Endothelial cell of umbilical vein (primary cell): ENCODE data around the gene OR51A2. TPM values are rescaled to one million over a fixed set of nuclear protein-coding genes. Genes with fewer than 3 reads are reported as not detected.

ENCODE experiments used
- BruUV-seq: library from RNA; stranded (reverse); fragments of 400-500 nt; replicated peaks from 2 replicates; lab custom pipeline; 2021; lab: Mats Ljungman, UMichigan
- CTCF ChIA-PET: fragments of 300-600, 350-600 bp; sonication (Branson Sonifier 250); formaldehyde crosslinking; loops from one replicate; lab custom pipeline; 2021; ENCODE audit warnings: antibody characterized with exemption, inconsistent platforms; lab: Charles Lee
- POLR2A ChIA-PET: fragments of 300-600, 350-600 bp; sonication (Branson Sonifier 250); formaldehyde crosslinking; loops from one replicate; lab custom pipeline; 2021; ENCODE audit warnings: antibody characterized with exemption, inconsistent platforms; lab: Charles Lee
- DNase-seq: peaks from one replicate; pipeline ENCODE4 v3.0.0-alpha.2; 2011; ENCODE audit warnings: low read depth, low spot score
- FAIRE-seq: peaks from 2 replicates; lab custom pipeline; 2011; peaks lifted over from hg19 to GRCh38; lab: Jason Lieb, UNC
- H2AFZ ChIP-seq: 2 replicates; pipeline ENCODE4 v1.6.0; 2012; ENCODE audit warnings: low read depth, low read length, control low read depth, inconsistent platforms
- H3K27ac ChIP-seq: 2 replicates; pipeline ENCODE4 v1.5.1; 2011; ENCODE audit warnings: low read depth, mild to moderate bottlenecking, control low read depth, low read length, moderate library complexity; ENCODE audit not compliant: insufficient read depth
- H3K27me3 ChIP-seq, 2 experiments: 2 replicates each; pipeline versions ENCODE4 v1.6.0 to v1.6.1; 2011; ENCODE audit warnings: low read length in 2 of 2, mixed read lengths in 1 of 2; ENCODE audit not compliant: control insufficient read depth in 2 of 2, insufficient read depth in 2 of 2
- H3K36me3 ChIP-seq, 2 experiments: 2 replicates in 1 of 2; 3 replicates in 1 of 2; pipeline ENCODE4 v1.5.1; 2011; ENCODE audit warnings: low read length in 2 of 2, mild to moderate bottlenecking in 1 of 2, moderate library complexity in 1 of 2; ENCODE audit not compliant: control insufficient read depth in 2 of 2, insufficient read depth in 2 of 2; ENCODE audit errors: extremely low read depth in 1 of 2
- H3K4me1 ChIP-seq: 3 replicates; pipeline ENCODE4 v1.5.1; 2011; ENCODE audit warnings: mild to moderate bottlenecking, low read length; ENCODE audit not compliant: control insufficient read depth, insufficient read depth; ENCODE audit errors: extremely low read depth
- H3K4me2 ChIP-seq: 2 replicates; pipeline ENCODE4 v1.6.1; 2011; ENCODE audit warnings: low read length, control low read depth, mixed read lengths; ENCODE audit not compliant: insufficient read depth
- H3K4me3 ChIP-seq, 3 experiments: fragments of 200-600 bp in 1 of 3; sonication (generic), shearing (Covaris generic) in 1 of 3; replicated peaks in 1 of 3; 2 replicates each; pipeline ENCODE4 v1.5.1; 2011 to 2016; ENCODE audit warnings: control low read depth in 3 of 3, low read length in 3 of 3, mild to moderate bottlenecking in 2 of 3, inconsistent platforms in 1 of 3, low read depth in 1 of 3, moderate library complexity in 1 of 3; ENCODE audit not compliant: insufficient read depth in 1 of 3
- H3K79me2 ChIP-seq: 2 replicates; pipeline ENCODE4 v1.6.0; 2012; ENCODE audit warnings: low read length, inconsistent platforms; ENCODE audit not compliant: control insufficient read depth, insufficient read depth
- H3K9ac ChIP-seq: replicated peaks from 2 replicates; pipeline ENCODE3; 2011; ENCODE audit warnings: low read length, control low read depth; ENCODE audit not compliant: insufficient read depth; ENCODE audit errors: extremely low read depth
- H3K9me1 ChIP-seq: replicated peaks from 3 replicates; pipeline ENCODE4 v1.6.0; 2011; ENCODE audit warnings: mild to moderate bottlenecking, low read length; ENCODE audit not compliant: control insufficient read depth, insufficient read depth; ENCODE audit errors: extremely low read depth
- H3K9me3 ChIP-seq: replicated peaks from 2 replicates; pipeline ENCODE4 v1.5.1; 2012; ENCODE audit warnings: low read length, inconsistent platforms; ENCODE audit not compliant: control insufficient read depth, insufficient read depth
- H4K20me1 ChIP-seq: replicated peaks from 2 replicates; pipeline ENCODE3; 2011; ENCODE audit warnings: mild to moderate bottlenecking, low read length; ENCODE audit not compliant: control insufficient read depth, insufficient read depth; ENCODE audit errors: extremely low read depth
- EZH2 ChIP-seq: IDR thresholded peaks from 2 replicates; pipeline ENCODE4 v1.6.1; 2012; ENCODE audit warnings: borderline replicate concordance, low read depth, mild to moderate bottlenecking, moderate library complexity, low read length, inconsistent platforms; ENCODE audit not compliant: severe bottlenecking
- FOS ChIP-seq: IDR thresholded peaks from 2 replicates; pipeline ENCODE4 v1.6.1; 2011; ENCODE audit warnings: mild to moderate bottlenecking, low read length, moderate library complexity, borderline replicate concordance; ENCODE audit not compliant: insufficient read depth
- GATA2 ChIP-seq: IDR thresholded peaks from 2 replicates; pipeline ENCODE4 v1.7.0; 2011; ENCODE audit warnings: low read depth, mild to moderate bottlenecking, moderate library complexity, mixed read lengths, low read length; ENCODE audit not compliant: insufficient read length, insufficient read depth
- JUN ChIP-seq: IDR thresholded peaks from 2 replicates; pipeline ENCODE4 v1.6.1; 2011; ENCODE audit warnings: borderline replicate concordance, low read depth; ENCODE audit not compliant: insufficient read length, insufficient read depth
- MYC ChIP-seq: IDR thresholded peaks from one replicate; pipeline ENCODE4 v1.6.1; 2011; ENCODE audit warnings: mild to moderate bottlenecking, low read depth, low read length
- POLR2A ChIP-seq: IDR thresholded peaks from 2 replicates; pipeline ENCODE4 v1.6.1; 2012; ENCODE audit warnings: low read depth, mild to moderate bottlenecking, control low read depth, low read length
- POLR2AphosphoS5 ChIP-seq: IDR thresholded peaks from 2 replicates; pipeline ENCODE4 v1.6.1; 2012; ENCODE audit warnings: low read depth, mild to moderate bottlenecking, control low read depth, low read length, moderate library complexity; ENCODE audit not compliant: insufficient read depth
- dilution Hi-C: fragments of 300-500 bp; cut with MboI; formaldehyde crosslinking; loops from one replicate; pipeline ENCODE4 v1.15.0; 2019; ENCODE audit warnings: low sequenced_read_pairs; ENCODE audit not compliant: extremely low pct_ligation_motif_present
- intact Hi-C: fragments of 100-400 bp; cut with micrococcal nuclease; formaldehyde crosslinking; loops from one replicate; pipeline ENCODE4 v1.10.0; 2022
- polyA plus RNA-seq, 4 experiments: library from polyadenylated mRNA; depleted of rRNA in 3 of 4; stranded (reverse) in 3 of 4; unstranded in 1 of 4; fragments of >200 nt; gene quantifications; 2 replicates each; pipeline versions ENCODE4 v1.2.1 to v1.2.3, GENCODE V29; 2011 to 2012; ENCODE audit warnings: missing spikeins in 1 of 4
- total RNA-seq: library from RNA; stranded (reverse); gene quantifications from 2 replicates; pipeline ENCODE4 v1.2.3, GENCODE V29; 2021
- TF ChIP-seq, protein P1 (sequence below): IDR thresholded peaks from 2 replicates; pipeline ENCODE4 v1.6.1; 2011; ENCODE audit not compliant: insufficient read depth, insufficient read length
- TF ChIP-seq, protein P2 (sequence below), 2 donors: IDR thresholded peaks; 1 replicate in 1 of 2; 2 replicates in 1 of 2; pipeline ENCODE4 v1.5.1; 2011; ENCODE audit warnings: low read length in 2 of 2, mild to moderate bottlenecking in 2 of 2, moderate library complexity in 2 of 2, control low read depth in 1 of 2, inconsistent platforms in 1 of 2, low read depth in 1 of 2; ENCODE audit not compliant: insufficient read depth in 1 of 2; ENCODE audit errors: extremely low read depth in 1 of 2

Gene OR51A2
- total and polyA plus RNA-seq, 2 donors (not counting 3 experiments of a cell fraction or from before 2014, with no cell fraction given) = not detected

DNA sequence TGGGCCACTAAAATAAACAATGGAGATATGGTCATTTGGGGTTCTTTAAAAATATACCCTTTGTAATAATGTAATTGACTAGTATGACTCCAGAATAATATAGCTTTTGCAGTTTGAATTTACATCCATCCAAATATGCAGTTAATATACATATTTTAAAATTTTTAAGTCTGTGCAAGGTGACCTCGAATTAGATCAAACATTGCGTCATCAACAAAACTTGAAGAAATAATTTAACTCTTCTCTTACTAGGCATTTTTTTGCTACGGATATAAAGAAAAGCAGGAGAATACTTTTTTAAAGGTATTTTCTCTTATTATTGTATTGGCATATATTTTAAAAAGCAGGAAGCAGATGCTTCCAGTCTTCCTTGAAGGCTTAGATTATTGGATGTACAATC lies 18.8 kb downstream of the OR51A2 start:
- CTCF ChIA-PET = no interaction called here
- no TSS peak for BruUV-seq
- Histone ChIP-seq H3K4me1 (no peaks in the 10 kb centered on the region), H4K20me1 (no peaks in the 10 kb centered on the region), H3K27ac (no peak overlapping the region), H3K9ac (no peak overlapping the region), H3K4me3 (no peak overlapping the region), H3K27me3 (no peaks in the 10 kb centered on the region), H3K9me3 (peaks cover 2% of the 10 kb centered on the region), H3K9me1 (no peaks in the 10 kb centered on the region), H3K36me3 (no peaks in the 10 kb centered on the region), H2AFZ (no peak overlapping the region), H3K4me2 (no peak overlapping the region), H3K79me2 (no peaks in the 10 kb centered on the region)
- intact Hi-C loops = no loop called here
- no peak for FAIRE-seq
- POLR2A ChIA-PET = no interaction called here
- no peak for DNase-seq
- TF ChIP-seq, protein P1, sequence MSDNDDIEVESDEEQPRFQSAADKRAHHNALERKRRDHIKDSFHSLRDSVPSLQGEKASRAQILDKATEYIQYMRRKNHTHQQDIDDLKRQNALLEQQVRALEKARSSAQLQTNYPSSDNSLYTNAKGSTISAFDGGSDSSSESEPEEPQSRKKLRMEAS = no peak
- TF ChIP-seq POLR2AphosphoS5 = no peak
- no peak for TF ChIP-seq EZH2
- TF ChIP-seq MYC = no peak
- no peak for TF ChIP-seq POLR2A
- TF ChIP-seq FOS = no peak
- no peak for TF ChIP-seq GATA2
- dilution Hi-C loops = no loop called here

DNA sequence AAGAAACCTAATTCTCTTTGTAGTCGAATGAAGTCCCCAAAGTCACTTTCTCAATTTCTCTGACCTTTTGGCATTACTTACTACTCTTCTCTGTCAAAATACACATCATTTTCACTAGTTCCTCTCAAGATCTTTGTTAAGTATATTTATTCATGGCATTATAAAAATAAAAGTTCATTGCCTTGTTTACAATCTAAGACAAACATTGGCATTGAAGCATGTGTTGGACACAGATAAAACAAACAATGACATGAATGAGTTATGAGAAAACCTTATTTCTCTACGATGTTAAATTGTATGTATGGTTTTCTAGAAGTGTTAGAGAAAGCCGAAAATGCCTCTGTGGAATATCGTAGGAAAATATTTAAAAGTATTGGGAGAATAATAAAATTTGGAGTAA lies 22.8 kb downstream of the OR51A2 start:
- BruUV-seq = no TSS peak
- Histone ChIP-seq H3K36me3 (no peaks in the 10 kb centered on the region), H3K4me2 (no peak overlapping the region), H3K27ac (no peak overlapping the region), H3K79me2 (no peaks in the 10 kb centered on the region), H2AFZ (no peak overlapping the region), H3K4me3 (no peak overlapping the region), H4K20me1 (no peaks in the 10 kb centered on the region), H3K4me1 (no peaks in the 10 kb centered on the region), H3K9ac (no peak overlapping the region), H3K27me3 (no peaks in the 10 kb centered on the region), H3K9me3 (peaks cover 2% of the 10 kb centered on the region), H3K9me1 (no peaks in the 10 kb centered on the region)
- CTCF ChIA-PET = no interaction called here
- no peak for DNase-seq
- POLR2A ChIA-PET = no interaction called here
- dilution Hi-C loops = no loop called here
- FAIRE-seq = no peak
- TF ChIP-seq MYC = no peak
- no peak for TF ChIP-seq GATA2
- TF ChIP-seq, protein P1 = no peak
- no peak for TF ChIP-seq POLR2A
- TF ChIP-seq FOS = no peak
- TF ChIP-seq, protein P2, sequence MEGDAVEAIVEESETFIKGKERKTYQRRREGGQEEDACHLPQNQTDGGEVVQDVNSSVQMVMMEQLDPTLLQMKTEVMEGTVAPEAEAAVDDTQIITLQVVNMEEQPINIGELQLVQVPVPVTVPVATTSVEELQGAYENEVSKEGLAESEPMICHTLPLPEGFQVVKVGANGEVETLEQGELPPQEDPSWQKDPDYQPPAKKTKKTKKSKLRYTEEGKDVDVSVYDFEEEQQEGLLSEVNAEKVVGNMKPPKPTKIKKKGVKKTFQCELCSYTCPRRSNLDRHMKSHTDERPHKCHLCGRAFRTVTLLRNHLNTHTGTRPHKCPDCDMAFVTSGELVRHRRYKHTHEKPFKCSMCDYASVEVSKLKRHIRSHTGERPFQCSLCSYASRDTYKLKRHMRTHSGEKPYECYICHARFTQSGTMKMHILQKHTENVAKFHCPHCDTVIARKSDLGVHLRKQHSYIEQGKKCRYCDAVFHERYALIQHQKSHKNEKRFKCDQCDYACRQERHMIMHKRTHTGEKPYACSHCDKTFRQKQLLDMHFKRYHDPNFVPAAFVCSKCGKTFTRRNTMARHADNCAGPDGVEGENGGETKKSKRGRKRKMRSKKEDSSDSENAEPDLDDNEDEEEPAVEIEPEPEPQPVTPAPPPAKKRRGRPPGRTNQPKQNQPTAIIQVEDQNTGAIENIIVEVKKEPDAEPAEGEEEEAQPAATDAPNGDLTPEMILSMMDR (IDR thresholded peaks at IDR 0.05; ENCODE audit: extremely low read depth in 1 of 2, insufficient read depth in 1 of 2, low read depth in 1 of 2, low read length in 2 of 2) = no peak
- no peak for TF ChIP-seq JUN
- no peak for TF ChIP-seq EZH2
- no peak for TF ChIP-seq POLR2AphosphoS5
- intact Hi-C loops = no loop called here
